ENCODE data around the gene LMCD1.

The LMCD1 gene

DNA sequence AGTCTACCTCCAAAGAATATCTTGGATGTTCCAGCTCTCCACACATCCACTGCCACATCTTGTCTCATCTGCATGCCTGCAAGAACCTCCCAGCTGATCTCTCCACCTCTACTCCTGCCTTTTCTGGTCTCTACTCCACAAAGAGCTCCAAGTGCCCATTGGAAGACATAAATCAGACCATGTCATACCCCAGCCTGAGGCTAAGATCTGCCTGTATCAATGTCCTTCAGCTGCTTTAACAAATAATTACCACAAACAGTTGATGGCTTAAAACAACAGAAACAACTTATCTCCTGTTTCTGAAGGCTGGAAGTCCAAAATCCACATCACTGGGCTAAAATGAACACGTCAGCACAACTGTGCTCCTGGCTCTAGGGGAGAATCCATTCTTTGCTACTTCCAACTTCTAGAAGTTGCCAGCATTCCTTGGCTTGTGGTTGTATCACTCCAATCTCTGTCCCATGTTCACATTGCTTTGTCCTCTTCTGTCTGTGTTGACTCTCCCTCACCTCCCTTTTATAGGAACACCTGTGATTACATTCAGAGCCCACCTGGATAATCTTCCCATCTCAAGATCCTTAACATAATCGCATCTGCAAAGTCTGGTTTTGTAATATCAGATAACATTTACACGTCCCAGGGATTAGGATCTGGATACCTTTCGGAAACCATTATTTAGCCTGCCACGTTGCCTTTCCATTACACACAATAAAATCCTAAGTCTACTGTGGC is 17.0 kb upstream of the LMCD1 start:
- DNase-seq (ENCODE audit: low spot score), result no peak

DNA sequence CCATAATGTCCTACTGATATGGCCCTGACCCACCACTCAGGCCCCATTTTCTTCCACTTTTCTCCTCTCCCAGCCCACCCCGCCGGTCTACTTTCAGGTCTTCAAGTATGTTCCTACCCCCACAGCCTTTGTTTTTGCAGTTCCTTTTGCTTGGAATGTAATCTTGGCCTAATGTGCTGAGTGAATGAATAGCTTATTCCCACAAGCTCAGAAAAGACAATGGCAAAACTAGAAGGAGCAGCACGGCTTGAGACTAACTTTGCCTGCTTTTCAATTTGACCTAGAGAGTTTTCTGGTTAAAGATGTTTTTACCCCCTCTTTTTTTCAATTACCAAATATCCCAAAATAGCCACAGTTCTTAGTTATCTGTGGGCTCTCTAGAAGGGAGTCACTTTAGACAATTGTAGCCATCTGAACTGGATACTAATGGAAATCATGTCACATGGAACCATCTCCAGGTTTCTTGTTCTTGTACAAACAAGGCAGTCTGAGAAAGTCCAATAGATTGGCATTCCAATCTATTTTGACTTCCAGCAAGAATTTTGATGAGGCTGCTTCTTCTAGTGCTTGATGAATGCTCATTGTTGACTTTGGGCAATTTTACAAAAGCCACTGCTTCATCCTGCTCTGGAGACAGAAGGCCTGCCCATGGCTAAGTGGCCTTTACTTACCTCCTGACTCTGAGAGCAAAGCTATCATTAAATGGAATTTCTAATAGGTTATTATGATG is 16.3 kb upstream of the LMCD1 start:
- DNase-seq (ENCODE audit: low spot score), result no peak

DNA sequence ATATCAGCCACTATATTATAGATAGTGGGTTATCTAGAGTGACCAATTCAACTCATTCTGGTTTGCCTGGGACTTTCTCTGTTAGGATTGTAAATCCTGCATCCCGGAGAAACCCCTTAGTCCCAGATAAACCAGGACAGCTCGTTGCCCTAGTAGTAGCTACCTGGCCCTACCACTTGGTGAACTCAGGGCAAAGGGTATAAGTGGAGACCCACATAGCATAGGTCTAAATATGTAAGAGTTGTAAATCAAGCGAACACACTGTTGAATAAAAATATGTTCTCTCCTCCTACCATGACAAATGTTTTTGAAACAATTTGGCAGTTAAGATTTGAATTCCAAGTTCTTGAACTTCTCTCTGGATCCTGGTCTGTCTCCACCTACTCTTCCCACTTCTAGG is 15.7 kb upstream of the LMCD1 start:
- no peak for DNase-seq (ENCODE audit: low spot score)

DNA sequence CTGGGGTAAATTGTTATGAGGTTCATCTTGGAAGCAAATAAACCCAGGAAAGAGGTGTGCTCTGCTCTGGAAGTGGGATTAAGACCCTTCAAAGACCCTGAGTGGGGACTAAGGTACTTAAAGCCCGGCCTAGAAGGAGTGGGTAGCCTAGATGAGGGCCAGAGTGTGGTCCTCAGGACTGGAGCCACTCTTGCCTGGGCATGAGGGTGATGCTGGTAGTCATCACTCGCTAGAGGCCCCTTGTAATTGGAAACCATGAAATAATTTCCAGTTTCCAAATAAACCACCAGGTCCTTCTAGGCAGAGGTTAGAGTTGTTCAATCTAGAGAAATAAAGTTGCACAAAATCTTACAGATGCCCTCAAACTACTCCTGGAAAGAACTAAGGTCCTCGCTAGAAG is 15.2 kb upstream of the LMCD1 start:
- no peak for DNase-seq (ENCODE audit: low spot score)

DNA sequence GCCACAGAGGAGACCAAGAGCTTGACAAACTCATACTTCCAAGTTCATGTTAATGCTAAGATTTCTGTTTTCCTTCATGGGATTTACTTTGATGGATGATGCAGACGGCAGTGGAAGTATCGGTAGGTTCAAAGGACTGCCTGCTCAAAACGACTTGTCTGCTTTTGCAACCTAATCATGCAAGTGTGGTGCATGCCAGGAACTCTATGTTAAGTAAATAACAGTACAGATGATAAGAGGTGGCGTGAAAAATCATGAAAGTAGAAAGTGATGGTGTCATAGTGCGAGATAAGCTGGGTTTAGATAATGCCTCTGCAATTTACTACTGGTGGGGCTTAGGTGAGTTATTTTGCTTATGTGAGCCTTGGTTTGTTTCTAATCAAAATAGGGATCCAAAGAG is 14.7 kb upstream of the LMCD1 start:
- DNase-seq (ENCODE audit: low spot score), result no peak

DNA sequence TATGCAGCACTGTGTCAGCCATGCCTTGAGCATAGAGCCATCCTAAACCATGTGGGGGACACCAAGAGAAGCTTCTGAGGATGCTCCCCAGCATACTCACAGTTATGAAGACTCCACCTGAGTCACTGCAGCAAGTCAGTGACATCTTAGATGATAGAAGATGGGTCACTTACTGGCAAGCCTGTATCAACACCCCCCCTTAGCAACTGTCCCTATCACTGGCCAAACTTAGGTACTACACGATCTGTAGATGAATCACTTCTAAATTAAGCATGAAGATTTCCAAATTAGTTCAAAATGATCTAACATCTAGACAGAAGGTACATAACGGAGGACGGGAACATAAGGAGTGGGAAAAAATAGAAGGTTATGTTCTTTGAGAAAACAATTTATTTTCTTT is 13.2 kb upstream of the LMCD1 start:
- DNase-seq (ENCODE audit: low spot score), result no peak

DNA sequence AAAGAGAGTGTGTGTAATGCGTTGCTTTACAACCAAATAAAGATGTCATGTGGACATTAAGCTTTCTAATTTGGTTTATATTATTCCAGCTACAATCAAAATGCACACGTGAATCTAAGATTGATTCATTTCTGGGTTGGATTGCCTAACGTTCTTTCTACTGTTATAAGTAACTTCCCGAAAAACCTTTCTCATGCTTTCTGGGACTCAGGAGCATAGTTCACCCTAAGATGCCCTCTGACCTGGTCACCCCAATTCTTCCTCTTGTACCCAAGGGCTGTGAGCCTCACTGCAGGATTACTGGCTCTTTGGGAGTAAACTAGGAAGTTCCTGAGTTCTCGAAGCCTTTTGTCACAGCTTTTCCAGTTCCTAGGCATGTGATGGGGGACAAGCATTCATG is 12.7 kb upstream of the LMCD1 start:
- DNase-seq (ENCODE audit: low spot score), result no peak

DNA sequence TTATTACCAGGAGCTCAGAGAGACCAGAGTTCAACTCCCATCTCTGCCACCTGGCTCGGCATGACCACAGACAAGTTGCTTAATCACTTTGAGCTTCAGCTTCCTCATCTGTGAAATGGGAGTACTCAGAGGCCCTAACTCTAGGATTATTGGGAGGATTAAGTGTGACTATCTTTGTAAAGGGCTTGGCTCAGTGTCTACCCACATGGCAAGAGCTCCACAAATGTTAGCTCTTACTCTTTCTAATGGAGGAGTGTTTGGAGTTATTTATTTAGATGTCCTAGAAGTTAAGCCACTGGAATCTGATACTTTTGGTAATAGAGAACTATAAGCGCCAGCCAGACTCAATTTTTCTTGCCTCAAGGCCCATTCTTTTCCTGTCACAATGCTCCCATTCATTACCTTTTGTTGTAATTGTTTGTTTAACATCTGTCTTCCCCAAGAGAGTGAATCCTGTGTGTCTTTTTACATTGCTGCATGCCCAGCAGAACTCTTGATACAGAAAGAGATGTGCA is 12.3 kb upstream of the LMCD1 start:
- no peak for DNase-seq (ENCODE audit: low spot score)

DNA sequence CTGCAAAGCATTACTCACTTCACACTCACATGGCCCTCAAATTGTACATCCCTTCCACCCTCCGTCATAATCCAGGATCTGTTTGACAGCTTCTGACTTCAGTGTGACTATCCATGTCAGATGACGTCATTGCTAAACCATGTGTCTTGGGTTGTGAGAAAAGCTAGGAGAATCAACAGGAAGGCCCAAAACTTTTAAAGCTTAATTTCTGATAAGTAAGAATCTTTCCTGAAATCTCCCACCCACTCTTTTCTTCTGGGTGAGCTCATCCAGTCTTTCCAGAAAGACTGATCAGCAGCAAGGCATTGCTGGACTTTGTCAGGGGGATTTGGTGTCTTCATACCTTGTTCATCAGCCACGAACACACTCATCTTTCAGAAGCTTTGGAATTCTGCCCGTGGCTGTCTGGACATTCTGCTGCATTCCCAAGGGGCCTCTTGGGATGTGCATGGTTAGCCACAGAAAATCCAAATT is 11.5 kb upstream of the LMCD1 start:
- DNase-seq (ENCODE audit: low spot score), result no peak

DNA sequence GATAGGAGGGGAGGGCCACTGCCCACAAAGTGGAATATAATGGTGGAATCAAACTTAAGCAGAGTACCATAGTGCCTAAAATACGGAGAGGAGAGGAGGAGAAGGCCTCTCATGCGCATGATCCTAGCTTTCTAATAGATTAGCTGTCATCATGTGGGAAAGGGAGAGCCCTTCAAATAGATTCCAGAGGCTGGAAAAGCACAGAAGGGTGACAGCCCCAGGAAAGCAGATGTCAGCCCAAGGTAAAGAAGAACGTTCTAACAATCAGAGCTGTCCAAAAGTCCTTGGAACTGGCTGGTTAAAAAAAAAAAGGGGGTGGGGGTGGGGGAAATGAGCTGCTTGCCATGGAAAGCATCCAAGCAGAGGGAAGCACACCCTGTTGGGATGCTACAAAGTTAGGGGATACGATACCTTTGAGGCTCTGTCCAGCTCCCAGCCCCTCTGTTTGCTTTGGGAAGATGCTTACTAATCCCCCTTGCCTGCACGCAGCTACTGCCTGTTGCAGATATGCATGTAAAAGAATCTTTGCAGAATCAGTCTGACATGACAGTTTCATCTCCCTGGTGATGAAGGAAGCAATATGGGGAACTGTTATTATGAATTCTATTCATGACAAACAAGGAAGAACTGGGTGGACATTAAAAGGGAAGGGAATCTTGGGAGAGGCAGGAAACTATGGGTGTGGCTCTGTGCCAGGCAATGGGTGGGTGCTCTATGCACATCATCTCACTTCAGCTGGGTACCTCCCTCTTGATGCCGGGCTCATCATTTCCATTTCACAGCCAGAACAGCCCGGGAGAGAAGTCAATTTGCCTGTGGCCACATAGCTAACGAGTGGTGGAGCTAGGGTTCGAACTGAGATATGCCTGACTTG is 10.1 kb upstream of the LMCD1 start:
- DNase-seq (ENCODE audit: low spot score), result no peak

DNA sequence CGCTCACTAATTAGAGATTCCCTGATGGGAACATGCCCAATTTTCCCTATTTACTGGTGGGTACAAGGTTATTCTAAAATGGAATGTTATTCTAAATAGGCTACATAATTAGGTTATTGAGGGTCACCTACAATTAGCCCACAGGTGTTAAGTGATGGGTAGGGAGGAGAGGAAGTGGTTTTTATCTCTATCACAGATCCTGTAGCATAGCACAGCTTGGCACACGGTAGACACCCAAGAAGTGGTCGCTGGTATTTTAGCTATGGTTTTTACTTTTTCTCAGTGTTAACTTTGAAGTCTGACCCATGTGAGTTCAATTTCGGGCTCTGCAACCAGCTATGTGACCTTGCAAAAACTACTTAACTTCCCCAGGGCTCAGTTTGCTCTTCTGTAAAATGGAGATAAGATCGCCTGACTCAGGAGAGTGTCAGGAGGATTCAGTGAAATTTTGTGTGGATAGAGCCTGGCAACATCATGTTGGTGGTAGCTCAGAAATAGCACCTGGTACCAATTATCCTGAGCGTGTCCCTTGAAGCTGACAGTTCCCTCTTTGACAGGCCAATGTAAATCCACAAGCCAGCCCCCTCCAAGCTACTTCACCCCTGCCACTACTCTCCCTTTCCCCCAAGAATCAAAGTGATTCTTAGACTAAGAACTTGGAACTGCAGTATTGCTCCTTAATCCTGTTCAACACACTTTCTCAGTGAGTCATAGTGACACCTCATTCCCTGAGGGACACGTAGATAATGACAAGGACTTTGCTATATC is 8.7 kb upstream of the LMCD1 start:
- no peak for DNase-seq (ENCODE audit: low spot score)

DNA sequence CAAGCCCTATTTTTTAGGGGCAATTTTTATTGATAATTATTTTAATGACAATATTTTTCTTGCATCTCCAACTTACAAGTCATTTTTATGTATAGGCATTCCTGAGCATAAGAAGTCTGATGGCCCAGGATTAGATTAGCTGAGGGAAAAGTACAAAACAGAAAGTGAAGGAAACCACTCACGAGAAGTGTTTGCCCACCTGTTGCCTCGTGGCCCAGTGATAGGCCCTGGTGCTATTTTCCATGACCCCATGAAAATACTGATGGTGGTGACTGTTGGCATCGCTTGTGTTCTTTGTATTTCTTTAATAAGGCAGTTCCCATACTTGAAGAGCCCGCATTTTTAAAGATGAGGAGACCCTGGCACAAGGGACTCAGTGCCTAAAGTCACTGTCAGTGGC is 7.9 kb upstream of the LMCD1 start:
- no peak for DNase-seq (ENCODE audit: low spot score)

DNA sequence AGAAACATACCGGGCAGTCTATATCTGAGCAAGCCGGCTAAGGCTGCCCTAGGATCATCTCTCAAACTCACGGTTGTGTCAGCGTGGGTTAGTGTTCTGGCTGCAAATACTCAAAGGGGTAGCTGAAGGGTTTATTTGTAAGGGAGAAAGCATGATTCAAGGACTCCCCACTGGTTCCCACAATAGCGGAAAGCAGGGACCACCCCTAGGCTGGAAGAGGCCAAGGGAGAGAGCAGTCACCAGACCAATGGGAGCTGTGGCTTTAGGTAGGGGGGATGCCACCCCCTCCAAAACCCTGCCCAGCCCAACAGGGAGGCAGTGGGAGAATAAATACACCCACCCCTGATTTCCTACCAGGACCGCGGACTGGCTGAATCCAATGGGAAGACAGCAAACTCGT is 7.3 kb upstream of the LMCD1 start:
- peak; percentile 17 for DNase-seq (ENCODE audit: low spot score)

DNA sequence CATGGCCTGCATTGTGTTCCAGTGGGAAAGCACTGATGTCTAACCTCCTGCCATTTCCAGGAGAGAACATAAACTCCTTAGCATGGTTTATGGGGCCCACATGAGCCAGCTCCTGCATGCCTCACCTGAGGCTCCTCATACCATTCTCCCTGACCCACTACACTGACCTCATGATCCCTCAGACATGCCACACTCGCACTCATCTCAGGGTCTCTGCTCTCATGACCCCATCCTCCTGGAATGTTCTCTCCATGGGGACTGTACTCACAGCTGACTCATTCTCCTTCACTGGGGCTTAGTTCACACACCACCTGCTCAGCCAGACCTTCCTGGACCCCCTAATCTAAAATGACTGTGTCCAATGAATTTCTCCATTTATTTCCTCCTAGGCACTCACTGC is 4.0 kb upstream of the LMCD1 start:
- DNase-seq (ENCODE audit: low spot score), result no peak

DNA sequence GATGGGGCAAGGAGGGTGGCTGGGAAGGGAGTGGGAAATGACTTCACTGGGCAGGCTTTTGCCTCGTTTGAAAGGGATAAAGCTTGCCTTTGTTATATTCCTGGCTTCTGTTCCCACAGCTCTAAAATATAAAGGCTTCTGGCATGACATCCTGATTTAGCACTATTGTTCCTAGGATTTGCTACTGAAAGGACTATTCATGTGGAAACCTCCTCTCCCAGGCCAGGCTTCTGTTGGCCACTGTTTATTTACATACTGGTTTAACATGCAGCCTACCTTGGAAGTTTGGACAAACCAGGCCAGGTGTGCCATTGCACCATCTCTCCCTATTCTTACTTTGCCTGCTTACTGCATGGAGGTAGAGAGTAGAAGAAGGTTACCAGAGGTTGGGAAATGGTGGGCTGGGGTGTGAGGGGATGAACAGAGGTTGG is 2.4 kb upstream of the LMCD1 start:
- peak; percentile 33 for DNase-seq (ENCODE audit: low spot score)

DNA sequence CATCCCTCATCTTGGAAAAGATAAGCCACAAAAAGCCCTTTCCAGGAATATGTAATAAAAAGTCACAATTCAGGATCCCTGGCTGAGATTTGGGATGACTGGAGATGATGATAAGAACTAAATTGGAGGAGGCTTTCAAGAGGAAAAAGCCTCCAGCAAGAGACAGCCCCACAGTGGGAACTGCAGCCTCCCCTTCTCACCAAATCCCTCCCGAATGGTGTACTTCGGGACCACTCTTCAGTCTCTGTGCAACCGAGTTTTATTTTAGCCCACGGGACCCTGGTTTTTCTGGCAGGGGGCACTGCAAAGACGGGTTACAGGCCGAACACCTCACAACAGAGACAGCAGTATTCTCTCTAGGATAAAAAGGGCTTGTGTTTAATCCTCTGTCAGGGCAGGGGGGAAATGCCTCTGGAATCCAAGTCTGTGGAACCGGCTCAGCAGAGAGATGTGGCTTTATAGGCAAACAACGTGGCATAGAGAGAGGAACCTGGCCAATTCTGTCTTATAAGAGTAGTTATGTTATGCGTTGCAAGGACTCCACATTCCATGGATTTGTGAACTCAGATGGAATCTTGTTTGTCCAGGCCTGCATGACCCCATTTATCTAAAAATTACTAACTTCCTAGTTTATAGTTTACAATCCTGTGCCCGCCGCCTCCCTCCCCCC is 1.2 kb upstream of the LMCD1 start:
- no peak for DNase-seq (ENCODE audit: low spot score)

DNA sequence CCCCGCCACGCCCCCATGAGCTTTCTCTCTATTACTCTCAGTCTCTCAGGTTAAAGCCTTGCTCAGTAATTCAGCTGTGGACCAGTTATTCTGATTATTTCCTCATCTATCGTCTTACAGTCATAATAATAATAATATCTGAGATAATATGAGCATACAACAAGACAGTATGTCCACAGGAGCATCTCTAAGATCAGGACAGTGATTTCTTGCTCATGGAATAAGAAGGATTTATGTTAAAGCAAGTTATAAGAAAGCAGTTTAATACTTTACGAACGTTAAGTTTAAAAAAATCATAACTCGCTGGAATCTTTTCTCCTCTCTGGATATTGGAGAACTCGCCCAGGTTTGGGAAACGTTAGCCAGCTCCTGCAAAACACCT is 643 bp upstream of the LMCD1 start:
- DNase-seq (ENCODE audit: low spot score), result no peak

DNA sequence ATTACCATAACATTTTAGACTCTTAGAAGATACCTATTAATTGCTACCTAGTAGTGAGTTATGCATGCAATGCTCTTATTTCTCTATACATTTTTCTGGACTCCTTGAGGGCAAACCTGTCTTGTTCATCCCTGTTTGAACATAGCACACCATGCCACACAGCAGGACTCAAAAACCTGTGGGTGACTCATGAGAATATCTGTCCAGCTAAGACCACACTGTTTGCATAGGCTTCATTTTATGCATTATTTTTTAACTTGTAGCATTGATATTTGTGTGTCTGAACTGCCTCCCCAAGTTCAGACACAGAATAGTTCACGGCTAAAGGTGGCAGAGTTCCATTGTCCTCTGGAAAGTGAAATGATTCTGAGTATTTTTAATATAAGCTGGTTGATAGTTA is 1.8 kb downstream of the LMCD1 start:
- DNase-seq (ENCODE audit: low spot score), result no peak

DNA sequence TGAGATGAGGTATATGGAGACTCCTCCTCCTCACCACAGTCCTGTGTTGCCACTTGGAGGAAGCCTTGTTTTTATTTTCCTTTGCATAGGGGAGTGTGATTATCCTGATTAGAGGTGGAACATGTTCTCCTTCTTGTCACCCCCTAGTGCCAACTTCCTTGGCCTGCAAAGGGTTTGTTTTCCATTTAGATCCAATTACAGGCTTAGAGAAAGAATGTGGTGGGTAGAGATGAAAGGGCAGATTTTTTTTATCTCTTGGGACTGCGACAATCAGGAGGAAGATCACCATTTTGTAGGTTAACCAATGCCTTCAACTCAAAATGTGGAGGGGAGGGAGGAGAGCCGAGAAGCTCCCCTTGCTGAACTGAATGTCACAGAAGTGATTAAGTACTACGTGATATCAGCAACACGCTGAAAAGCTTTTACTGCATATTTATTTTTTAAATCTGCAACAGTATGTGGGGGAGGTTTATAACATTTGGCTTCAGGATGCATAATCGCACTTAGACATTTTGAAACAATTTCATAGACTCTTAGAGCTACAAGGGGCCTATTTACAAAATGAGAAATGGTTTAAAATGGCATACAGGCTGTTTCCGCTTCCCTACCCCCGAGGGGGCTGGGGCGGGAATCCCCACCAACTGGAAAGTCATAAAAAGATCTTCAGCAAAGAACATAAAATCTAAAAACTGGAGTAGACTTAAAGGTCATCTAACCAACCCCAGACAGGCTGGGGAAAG is 2.4 kb downstream of the LMCD1 start:
- no peak for DNase-seq (ENCODE audit: low spot score)

DNA sequence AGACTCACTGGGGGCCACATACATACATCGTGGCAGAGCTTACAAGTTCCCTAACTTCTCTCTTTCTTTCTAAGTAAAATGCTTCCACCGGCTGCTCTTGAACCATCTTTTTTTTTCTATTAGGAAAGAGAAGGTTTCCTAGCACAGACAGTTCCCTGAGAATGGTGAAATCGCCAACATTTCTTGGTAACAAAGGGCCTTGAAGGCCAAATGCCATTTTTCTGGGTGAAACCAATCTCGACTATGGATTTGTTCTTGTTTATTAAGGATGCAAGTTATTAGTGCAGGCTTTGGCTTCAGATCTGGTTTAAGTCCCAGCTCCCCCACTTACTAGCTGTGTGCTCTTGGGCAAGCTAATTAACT is 3.0 kb downstream of the LMCD1 start:
- DNase-seq (ENCODE audit: low spot score), result no peak

DNA sequence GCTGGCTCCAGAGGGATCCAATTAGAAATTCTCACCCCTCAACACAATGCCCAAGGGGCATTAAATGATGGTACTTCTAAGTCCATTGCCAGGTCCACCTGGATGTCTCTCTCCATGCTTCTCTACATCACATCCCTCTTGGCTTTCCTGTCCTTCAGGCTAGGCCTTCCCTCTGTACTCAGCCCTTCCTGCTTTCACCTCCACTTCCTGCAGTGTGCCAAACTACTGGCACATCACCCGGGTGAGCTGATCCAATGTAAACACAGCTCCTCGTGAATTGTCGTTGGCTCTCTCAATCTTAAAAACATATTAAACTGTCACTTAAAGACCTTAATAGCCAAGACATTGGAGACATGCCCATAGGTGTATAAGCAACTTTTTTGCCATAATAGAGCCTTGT is 4.0 kb downstream of the LMCD1 start:
- DNase-seq (ENCODE audit: low spot score), result no peak

Data from iPS-NIHi11 (cell line).